GM21447 (cell line): ENCODE results near the gene RTF1.
"Not testable (repeated sequence)": the region's sequence is repeated elsewhere in the genome, so short reads cannot be mapped to it uniquely, and the experiment has no call there.

ENCODE experiments used
- ATAC-seq: cut with Tn5 transposase; IDR thresholded peaks from one replicate; pipeline ENCODE4 v1.9.1; 2021; ENCODE audit not compliant: unreplicated experiment

Gene RTF1

GRCh38 chr15:41416742-41417417, at the start of gene RTF1:
TSS of gene RTF1 (plus strand) at chr15:41417095. CDS start at chr15:41417116, 21 bp downstream.
- ATAC-seq = peak; percentile 71

- ATAC-seq = no peak
Observed at GRCh38 chr15:41367418-41367817, 49.5 kb upstream of the RTF1 start.

- ATAC-seq = no peak
Observed at GRCh38 chr15:41377978-41378377, 38.9 kb upstream of the RTF1 start.

- ATAC-seq = not testable (repeated sequence)
Observed at GRCh38 chr15:41383974-41384749, 32.7 kb upstream of the RTF1 start.

- ATAC-seq = no peak
Observed at GRCh38 chr15:41387646-41388045, 29.2 kb upstream of the RTF1 start.

- no peak for ATAC-seq
Observed at GRCh38 chr15:41392659-41393058, 24.2 kb upstream of the RTF1 start.

GRCh38 chr15:41394924-41395323, 22.0 kb upstream of the RTF1 start:
- ATAC-seq = no peak

GRCh38 chr15:41396111-41396510, 20.8 kb upstream of the RTF1 start:
- no peak for ATAC-seq

- ATAC-seq = no peak
Observed at GRCh38 chr15:41401904-41402267, 15.0 kb upstream of the RTF1 start.

DNA sequence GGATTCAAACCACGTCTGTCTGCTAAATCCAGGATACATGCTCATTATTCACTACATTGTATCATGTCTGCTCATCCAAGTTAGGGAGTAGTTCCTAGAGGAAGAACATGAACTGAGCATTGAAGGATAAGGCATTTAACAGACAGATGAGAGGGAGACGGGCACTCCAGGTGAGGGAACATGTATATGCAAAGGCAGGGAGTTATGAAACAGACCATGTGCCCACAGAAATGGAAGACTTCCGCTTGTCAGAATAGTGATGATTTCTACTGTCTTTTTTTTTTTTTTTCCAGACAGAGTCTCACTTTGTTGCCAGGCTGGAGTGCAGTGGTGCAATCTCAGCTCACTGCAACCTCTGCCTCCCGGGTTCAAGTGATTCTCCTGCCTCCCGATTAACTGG, 9.6 kb upstream of the RTF1 start:
- ATAC-seq = no peak

DNA sequence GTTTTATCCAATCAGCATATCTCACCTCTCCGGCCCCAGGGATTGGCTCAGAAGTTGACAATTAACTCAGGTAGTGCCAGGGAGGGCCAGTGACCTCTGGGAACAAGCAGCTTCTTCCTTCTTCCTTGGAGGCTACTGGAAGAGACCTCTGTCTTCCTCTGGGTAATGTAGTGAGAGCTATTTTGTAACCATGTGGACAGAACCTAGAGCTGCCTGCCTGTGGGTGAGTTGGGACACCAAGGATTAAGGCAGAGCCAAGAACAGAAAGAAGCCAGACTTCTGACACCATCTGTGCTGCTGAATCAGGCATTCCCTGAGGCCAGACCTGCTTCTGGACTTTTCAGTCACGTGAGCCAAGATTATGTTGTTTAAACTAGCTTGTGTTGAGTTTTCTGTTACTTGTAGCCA, 8.7 kb upstream of the RTF1 start:
- no peak for ATAC-seq

- no peak for ATAC-seq
Observed at GRCh38 chr15:41411031-41411430, 5.9 kb upstream of the RTF1 start.

DNA sequence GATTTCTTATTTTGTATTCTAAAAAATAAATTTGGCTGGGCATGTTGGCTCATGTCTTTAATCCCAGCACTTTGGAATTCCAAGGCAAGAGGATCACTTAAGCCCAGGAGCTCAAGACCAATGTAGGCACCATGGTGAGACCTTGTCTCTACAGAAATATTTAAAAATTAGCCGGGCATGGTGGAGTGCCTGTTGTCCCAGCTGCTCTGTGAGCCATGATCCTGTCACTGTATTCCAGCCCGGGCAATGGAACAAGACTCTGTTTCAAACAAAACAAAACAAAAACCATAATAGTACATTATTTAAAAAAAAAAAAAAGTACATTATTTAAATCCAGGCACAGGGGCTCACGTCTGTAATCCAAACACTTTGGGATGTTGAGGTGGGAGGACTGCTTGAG, 5.5 kb upstream of the RTF1 start:
- ATAC-seq = no peak

GRCh38 chr15:41416128-41416741, 660 bp upstream of the RTF1 start:
- peak; percentile 17 for ATAC-seq

GRCh38 chr15:41417418-41418195, 712 bp downstream of the RTF1 start:
- peak; percentile 35 for ATAC-seq

DNA sequence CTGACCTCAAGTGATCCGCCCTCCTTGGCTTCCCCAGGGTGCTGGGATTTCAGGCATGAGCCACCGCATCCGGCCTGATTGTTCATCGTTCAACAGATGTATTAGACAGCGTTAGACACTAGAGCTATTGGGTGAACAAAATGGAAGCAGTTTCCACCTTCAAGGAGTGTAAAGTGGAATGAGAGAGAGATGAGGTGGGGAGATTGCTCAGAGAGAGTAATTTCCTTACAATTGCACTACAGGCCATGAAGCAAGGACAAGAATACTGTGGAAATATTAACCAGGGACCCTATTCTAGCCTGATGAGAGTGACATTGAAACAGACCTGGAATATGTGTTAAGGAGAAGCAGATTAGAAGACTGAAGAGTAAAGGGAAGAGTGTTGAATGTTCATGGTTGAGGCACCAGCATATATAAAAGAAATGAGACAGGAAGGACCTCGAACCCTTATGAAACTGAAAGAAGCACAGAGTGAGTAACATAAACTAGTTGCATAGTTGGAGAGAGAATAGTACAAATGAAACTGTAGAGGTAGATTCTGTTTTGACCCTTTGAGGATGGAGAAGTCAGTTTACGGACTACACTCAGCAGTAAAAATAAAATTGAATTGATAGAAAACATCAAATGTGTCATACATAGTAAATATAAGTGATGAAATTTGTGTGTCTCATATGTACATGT, 7.2 kb downstream of the RTF1 start:
- peak; percentile 81 for ATAC-seq

GRCh38 chr15:41424809-41425208, 7.9 kb downstream of the RTF1 start:
- ATAC-seq = no peak

- ATAC-seq = not testable (repeated sequence)
Observed at GRCh38 chr15:41425907-41426306, 9.0 kb downstream of the RTF1 start.

GRCh38 chr15:41429003-41429890, 12.4 kb downstream of the RTF1 start:
- peak; percentile 80 for ATAC-seq
